ENCODE measurements around the gene SLX4IP.

The SLX4IP gene

GRCh38 chr20:10634683-10635411, 199.7 kb downstream of the SLX4IP start:
- no peak for DNase-seq (ENCODE audit: low spot score)

- DNase-seq (ENCODE audit: low spot score) = no peak
Measured at GRCh38 chr20:10635476-10636208, 200.5 kb downstream of the SLX4IP start.

DNA sequence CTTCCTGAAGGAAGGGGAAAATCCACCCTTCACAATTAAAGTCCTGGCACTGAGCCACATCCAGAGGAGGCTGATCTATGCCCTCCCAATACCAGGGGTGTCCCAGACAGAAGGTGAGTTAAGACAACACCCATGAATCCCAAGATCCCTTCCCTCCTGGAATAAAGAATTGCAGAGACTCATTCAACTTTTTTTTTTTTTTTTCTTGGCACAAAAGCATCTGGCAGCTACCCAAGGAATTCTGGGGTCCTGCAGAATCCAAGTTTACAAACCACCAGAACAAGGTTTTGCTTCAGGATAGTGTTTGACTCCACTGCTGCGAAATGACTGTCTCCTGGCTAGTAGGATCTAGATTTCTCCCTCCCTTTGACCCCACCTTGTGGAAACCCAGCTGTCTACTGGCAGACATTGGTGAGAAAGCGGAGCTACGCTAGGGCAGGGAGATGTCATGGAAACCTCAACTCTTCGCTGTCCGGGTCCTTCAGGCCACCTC, 201.3 kb downstream of the SLX4IP start:
- no peak for DNase-seq (ENCODE audit: low spot score)

DNA sequence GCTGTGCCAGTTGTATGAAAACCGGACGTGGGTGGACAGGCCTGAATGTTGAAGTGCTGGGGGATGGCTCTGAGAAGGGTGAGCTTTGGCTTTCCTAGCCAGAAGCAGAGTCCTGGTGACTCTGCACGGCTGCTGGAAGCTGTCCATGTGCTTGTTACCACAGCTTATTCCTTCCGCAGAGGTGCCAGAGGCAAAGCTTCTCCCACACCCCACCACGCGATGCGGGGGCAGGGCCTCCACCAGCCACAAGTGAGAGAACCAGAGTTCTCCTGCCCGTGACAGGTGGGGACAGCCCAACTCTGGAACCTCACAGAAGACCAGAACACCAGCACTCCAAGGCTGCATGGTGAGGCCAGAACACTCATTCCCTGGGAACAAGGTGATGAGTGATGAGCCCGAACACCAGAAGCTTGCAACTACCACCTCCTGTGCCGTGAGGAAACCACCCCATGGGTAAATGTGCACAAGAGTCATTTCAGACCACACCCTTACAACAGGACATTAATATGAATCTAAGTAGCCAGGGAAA, 202.0 kb downstream of the SLX4IP start:
- peak; percentile 63 for DNase-seq (ENCODE audit: low spot score)

DNA sequence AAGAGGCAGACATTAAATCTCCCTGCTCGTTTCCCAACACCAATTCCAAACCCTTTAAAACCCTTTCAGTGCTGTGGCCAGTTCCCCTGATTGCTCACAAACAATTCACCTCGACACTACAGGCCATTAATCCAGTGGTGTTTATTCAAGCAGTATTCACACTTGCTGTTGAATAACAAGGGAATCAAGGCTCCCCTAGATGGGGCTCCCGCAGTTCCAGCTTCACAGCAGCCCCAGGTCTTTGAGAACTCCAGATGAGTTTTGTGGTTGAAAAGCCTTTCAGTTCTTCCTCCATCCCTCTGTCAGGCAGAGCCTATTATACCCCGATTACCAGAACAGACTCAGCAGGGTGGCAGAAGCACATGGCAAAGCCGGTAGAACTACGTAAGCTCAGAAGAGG, 202.5 kb downstream of the SLX4IP start:
- DNase-seq (ENCODE audit: low spot score) = no peak

GRCh38 chr20:10639077-10639736, 204.1 kb downstream of the SLX4IP start:
- no peak for DNase-seq (ENCODE audit: low spot score)

DNA sequence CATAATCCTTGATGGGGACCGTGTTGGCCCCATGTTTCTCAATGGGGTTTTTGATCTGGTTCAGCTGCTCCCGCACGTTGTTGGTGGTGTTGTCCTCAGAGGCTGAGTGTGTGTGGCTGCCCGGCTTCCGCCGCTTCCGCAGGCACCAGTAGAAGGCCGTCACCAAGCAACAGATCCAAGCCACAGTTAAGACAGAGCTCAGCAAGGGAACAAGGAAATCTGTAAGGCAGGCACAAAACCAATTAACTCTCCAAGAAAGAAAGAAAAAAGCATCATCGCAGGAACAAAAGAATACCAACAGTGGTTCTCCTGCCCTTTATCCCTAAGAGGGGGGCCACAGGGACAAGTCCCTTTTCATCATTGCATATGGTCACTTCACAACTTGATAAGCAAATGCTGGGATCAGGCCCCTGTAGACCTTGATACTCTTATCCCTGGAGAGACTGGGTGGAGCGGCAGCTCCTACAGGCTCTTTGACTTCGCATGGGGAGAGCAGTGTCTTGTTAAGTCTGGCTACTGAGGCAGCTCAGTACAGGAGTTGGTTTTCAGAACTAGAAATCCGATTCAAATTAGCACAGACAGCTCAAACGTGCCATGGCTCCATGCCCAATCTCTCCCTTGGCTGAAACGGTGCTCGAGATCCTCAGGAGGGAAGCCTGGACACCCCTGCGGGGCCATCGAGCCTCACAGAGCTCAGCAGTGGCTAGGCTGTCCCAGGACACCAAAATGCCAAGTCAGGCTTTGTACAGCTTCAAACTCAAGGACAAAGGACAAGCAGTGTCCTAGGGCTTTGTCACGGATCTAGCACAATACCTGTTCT, 204.8 kb downstream of the SLX4IP start:
- no peak for DNase-seq (ENCODE audit: low spot score)

GRCh38 chr20:10640897-10641296, 205.8 kb downstream of the SLX4IP start:
- no peak for DNase-seq (ENCODE audit: low spot score)

- DNase-seq (ENCODE audit: low spot score) = no peak
Measured at GRCh38 chr20:10641467-10641866, 206.4 kb downstream of the SLX4IP start.

DNA sequence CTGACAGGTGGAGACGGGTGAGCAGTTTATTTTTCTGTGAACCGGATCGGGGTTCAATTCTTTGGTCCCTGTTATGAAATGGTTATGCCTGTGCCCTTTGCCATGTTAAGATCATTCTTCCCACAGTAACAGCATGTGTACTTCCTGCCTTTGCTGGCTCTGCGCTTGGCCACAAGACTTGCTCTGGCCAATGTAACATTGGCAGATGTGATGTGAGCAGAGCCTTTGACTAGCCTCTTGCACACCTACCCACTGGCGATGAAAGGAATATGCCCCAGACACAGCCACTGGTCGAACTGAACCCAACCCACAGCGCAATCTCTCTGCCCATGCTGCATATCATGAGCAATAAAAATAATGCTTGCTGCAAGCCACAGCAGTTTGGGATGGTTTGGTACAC, 206.8 kb downstream of the SLX4IP start:
- no peak for DNase-seq (ENCODE audit: low spot score)

DNA sequence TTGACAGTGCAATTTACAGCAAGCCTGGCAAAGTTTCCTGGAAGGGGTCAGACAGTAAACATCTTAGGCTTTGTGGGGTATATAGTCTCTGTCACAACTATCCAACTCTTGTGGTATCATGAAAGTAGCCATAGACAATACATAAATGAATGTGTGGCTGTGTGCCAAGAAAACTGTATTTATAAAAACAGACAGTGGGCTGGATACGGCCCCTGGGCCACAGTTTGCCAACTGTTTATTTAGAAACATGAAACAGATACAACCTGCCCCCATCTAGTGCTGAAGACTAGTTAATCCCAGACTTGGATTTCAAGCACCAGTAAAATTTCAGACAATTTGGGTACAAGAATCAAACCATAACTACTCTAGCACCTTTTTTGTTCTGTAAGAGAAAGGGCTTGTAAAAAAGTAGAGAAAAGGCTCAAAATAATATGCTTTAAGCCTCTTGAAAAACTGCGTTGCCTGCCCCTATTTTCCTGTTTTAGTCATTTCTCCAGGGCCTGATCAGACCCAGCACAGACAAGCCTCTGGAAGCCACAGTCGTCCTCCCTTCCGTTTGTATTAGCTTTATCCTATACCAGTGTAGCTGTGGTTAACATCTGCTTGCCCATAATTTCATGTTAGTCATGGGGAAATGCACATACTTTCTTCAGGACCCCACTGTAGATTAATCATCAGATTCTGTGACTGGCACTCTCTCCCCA, 207.9 kb downstream of the SLX4IP start:
- no peak for DNase-seq (ENCODE audit: low spot score)

DNA sequence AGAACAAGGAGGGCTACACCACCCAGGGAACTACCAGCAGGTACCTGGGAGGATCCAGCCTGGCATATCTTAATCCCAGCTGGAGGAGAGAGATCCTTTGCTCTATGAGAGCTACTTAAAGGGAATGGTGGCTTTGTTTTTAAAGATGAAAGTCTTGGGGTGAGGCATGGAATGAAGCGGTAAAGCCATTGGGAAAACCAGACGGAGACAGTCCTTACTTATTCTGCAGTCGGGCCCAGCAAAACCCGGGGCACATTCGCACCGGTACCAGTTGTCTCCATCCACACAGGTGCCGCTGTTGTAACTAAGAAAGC, 208.4 kb downstream of the SLX4IP start:
- DNase-seq (ENCODE audit: low spot score) = no peak

- no peak for DNase-seq (ENCODE audit: low spot score)
Measured at GRCh38 chr20:10644458-10645204, 209.5 kb downstream of the SLX4IP start.

DNA sequence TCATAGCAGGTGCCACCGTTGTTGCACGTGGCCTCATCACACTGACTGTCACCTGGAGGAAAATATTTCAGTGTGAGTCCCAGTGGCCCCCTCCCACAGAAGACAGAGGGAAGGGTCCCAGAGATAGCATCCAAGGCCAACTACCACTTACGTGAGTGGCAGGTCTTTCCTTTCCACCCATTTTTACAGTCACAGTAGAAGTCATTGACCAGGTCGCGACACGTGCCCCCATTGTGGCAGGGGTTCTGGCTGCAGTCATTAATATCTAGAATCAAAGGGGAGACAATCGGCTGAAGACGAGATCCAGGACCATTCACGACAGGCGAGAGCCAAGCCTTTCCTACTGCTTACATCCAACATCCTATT, 210.1 kb downstream of the SLX4IP start:
- DNase-seq (ENCODE audit: low spot score) = no peak

DNA sequence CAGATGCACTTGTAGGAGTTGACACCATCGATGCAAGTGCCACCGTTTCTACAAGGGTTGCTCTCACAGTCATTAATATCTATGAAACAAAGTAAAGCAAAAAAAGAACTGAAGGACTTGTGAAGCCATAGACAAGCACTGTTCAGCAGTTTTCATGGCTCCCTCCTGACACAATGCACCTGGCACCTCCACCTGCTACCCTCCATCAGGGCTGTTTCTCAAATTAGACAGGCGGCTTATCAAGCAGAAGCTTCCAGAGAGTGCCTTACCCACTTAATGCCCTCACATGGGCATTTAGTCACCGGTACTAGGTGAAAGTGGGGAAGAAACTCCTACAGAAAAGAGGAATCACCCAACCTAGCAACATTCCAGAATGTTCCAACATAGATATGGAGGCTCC, 210.9 kb downstream of the SLX4IP start:
- DNase-seq (ENCODE audit: low spot score) = no peak

DNA sequence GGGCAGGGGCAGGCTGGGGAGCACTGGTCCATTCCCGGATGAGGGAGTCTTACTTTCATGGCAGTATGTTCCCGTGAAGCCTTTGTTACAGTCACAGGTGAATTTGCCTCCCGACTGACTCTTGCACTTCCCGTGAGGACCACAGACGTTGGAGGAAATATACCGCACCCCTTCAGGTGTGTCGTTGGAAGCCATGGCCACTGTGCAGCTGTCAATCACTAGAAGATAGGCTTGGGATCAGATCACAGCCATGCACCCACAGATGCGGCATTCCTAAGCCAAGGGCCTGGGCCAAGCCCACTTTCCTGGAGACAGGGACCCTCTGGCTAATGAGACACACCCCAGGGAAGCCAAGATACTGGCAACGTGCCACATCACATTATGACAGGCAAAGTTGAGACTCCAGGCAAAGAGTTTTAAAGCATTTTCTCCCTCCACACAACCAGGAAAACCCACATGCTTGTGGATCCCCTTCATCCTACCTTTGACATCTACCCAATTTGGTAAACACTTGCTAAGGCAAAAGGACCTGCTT, 211.8 kb downstream of the SLX4IP start:
- DNase-seq (ENCODE audit: low spot score) = no peak

DNA sequence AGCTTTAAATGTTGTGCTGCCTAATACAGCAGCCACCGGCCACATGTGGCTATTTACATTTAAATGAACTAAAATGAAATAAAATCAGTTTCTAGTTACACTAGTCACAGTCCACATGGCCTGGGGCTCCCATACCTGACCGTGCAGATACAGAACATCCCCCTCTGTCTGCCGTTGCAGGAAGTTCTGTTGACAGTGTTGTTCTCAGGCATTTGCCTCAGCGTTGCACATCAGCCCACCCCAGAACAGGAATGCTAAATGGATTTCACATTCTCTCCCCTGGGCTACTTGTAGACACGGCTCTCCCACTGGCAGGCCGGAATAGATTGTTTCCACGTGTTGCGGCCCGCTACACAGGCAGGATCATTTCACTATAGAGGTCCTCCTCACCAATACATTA, 212.4 kb downstream of the SLX4IP start:
- no peak for DNase-seq (ENCODE audit: low spot score)

GRCh38 chr20:10647909-10648308, 212.8 kb downstream of the SLX4IP start:
- DNase-seq (ENCODE audit: low spot score) = no peak

- DNase-seq (ENCODE audit: low spot score) = no peak
Measured at GRCh38 chr20:10648651-10649050, 213.5 kb downstream of the SLX4IP start.

- no peak for DNase-seq (ENCODE audit: low spot score)
Measured at GRCh38 chr20:10649080-10649796, 214.1 kb downstream of the SLX4IP start.
